T-helper 2 cell (primary cell): ENCODE results near the gene SCN8A.
"Not testable (repeated sequence)": the region's sequence is repeated elsewhere in the genome, so short reads cannot be mapped to it uniquely, and the experiment has no call there.

Experiments
- DNase-seq, 5 experiments: peaks; one replicate each; pipeline versions ENCODE4 v3.0.0 to v3.0.0-alpha.2; 2012 to 2022

Gene SCN8A

DNA sequence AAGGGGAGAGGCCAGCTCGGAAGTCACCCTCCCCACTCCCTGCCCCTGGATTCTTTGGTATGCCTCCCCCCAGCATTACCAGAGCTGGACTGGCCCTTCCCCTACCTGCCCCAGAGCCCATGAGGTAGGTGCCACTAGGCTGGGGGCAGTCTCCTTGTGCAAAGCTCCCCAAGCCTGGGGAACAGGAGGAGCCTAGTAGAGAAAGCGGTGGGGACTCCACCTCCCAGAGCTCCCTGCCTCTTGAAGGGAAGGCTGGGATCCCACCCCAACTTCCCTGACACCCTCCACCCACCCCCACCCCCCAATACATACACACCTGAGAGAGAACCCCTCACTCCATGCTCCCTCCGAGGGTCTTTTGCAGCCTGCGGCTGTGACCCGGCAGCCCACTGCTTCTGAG lies 227.1 kb downstream of the SCN8A start:
- DNase-seq = no peak

DNA sequence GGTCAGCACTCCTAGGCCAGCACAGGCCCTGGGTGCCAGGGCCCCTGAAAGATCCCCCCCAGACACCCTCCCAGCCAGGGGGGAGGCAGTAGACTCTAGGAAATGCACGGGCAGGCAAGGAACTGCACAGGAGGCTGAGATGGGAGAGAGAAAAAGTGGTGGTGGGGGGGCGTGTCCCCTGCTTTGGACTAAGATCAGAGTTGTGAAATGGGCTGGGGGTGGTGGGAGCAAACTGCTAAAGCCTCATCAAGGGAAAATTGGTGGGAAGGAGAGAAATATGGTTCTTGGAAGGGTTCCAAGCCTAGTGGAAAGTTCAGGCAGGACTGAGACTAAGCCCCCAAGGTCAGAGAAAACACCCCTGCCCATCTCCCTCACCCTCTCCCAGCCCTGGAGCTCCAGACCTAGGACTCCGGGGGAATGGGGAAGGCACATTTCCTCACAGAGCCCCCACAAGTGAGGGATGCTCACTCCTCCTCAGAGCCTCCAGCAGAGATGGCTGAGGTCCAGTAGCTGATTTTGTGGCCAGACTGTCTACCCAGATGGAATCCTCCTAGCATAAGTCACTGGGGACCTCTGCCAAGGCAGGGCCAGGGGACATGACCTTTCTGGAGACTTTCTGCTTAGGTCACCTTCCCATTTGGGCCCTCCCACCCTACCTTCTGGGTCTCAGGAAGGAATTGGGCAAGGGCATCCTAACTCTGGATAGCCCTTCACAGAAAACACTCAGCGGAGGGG lies 227.7 kb downstream of the SCN8A start:
- no peak for DNase-seq

DNA sequence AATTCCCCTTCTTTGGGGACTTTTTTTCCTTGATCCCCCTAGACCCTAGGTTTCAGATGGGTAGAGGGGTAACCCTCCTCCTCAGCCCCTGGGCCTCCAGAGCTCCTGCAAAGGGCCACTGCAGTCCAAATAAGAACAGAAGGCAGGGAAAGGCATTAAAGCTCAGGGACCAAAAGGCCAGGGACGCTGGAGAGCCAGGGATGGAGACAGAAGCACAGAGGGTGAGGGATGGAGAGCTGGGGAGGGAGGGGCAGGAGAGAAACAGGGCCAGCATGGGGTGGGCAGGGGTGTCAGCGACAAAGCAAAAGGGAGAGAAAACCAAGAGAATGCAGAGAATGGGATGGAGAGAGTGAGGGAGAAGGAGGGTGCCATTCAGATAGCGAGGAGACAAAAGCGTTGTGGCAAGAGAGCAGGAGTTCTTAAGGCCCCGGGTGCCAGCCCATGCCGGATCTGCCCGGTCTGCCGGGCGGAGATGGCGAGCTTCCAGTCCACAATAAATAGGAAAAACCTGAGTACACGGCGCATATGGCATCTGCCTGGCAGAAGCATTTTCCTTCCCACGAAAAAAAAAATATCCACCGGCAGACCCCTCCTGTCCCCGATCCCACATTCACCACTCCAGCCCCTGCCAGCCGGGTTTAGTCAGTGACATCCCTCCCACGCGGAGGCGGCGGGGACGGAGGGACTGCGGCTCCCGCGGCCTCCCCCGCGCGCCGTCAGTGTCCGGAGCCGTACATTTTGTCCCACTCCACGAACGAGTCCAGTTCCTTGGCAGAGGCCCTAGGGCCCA lies 228.9 kb downstream of the SCN8A start:
- no peak for DNase-seq

DNA sequence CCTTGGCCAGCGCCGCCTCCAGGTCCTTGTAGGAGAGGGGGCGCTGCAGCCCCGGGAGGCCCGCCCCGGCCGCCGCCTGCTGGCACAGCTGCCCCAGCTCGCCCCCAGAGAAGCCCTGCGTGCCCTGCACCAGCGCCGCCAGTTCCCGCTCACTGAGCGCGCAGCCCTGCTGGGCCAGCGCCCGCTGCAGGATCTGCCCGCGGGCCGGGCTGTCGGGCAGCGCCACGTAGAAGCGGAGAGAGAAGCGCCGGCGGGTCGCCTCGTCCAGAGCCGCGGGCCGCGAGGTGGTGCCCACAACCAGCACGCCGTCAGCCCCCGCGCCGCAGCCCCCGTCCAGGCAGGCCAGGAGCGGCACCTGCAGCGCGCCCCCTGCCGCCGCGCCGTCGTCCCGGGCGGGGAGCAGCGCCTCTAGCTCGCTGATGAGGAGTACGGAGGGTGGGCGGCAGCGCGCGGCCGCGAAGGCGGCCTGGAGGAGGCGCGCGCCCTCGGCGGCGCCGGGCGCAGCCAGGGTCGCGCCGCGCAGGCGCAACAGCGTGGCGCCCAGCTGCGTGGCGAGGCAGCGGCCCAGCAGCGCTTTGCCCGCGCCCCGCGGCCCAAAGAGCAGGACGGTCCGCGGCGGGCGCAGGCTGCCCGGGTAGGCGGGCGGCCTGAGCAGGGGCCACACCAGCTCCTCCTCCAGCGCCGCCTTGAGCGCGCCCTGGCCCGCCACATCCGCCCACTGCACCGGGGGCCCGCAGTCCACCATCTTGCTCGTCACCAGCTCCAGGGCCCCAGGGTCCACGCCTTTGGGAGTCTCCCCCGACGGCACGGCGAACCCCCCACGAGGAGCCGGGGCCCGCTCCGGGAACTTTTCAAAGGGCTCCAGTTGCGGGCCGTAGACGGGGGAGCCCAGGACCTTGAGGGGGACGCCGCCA lies 229.8 kb downstream of the SCN8A start:
- peak; percentile 46 to 77 (median 71) for DNase-seq

- peak in 1 of 5 experiments; percentile 11 for DNase-seq
Observed at GRCh38 chr12:51821440-51822260, 230.6 kb downstream of the SCN8A start.

GRCh38 chr12:51822261-51822616 lies 231.2 kb downstream of the SCN8A start:
- no peak for DNase-seq

DNA sequence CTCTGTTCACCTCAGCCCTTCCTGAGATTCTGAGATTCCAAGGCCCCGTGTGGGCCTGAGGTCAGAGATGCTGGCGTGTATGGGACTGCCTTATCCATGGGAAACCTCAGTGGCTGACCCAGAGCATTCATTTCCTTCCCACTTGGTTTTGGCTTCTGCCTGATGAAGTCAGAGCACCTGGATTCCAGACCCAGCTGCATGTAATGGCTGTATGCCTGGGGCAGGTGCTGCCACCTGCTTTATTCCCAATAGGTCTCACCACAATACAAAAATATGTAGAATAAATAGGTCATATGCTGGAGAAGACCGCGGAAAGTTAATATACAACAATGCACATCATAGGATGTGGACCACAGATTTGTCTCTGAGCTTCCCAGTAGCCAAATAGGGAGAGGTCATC lies 231.9 kb downstream of the SCN8A start:
- DNase-seq = no peak

- peak in 1 of 5 experiments; percentile 38 for DNase-seq
Observed at GRCh38 chr12:51823875-51824565, 233.0 kb downstream of the SCN8A start.

DNA sequence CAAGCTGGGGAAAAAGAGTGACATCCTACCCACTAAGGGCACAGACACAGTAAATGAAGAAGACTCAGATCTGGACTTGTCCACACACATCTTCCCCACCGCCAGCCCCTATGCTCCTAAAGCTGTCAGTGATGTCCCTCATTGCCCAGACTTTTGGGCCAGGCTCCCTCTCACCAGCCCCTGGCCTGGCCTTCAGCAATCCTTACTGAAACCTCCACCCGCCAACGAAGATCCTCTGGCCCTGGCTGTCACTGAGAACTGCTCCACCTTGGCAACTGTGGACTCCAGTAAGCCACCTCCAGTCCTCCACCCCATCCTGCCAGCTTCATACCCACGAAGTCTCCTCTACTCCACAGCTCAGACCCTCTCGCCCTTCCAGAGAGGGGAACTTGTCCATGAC lies 234.2 kb downstream of the SCN8A start:
- DNase-seq = no peak

- no peak for DNase-seq
Observed at GRCh38 chr12:51826881-51827280, 235.8 kb downstream of the SCN8A start.

DNA sequence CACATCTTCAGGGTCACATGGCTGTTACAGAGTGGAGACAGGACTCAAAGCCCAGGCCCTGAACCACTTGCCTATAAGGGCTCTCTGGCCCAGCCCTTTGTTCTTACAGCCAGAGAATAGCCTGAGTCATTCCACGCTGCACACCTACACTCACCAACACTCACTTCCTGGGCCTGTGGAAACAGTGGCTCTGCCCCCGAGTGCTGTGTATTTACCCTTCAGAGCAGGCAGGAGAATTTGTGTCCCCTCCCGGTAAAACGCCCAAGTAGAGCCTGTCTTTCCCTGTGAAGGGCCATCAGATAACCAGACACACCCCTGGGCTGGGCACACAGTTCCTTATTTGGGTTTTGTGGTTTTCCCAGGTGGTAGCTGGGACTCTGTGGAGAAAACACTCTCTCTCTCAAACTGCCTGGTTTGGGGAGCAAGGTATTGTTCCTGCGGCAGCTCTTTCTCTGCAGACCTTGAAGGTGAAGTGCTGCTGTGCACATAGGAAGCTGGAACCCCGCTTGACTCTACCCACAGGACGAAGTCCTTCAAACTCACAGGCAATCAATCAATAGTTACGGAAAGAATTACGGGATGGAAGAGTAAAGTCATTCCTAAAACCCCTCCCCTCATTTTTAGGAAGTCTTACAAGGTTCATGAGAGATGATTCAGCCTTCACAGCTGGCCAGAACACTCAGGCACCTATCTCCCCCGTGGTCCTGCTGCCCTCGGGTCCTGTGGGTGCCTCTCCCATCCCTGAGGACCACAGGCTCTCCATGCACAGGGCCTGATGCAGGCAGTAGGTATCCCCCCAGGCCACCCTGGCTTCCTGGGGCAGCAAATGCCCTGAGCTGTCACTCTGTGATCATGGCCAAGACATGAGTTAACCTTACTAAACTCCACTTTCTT lies 237.1 kb downstream of the SCN8A start:
- DNase-seq = peak in 2 of 5 experiments; percentile 39 to 49

DNA sequence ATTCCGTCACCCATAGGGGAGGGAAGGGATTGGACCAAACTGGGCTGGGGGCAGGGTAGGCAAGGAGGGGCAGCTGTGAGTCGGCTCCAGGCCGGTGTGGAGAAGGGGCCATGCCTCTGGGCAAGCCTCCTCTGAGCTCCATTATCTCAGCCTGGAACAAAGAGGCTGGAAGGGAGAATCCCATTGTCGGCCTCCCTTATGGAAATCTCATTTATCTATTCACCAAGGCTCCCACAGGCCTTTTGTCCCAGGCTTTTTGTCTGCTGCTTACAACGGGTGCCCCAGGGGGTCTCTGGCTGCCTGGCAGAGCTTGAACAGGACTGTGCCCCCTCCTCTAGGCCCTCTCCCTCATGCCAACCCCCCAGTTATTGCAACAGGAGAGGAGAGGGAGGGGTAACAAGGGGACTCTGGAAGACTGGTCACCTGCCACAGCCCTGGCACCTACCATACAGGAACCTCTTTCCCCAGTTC lies 238.0 kb downstream of the SCN8A start:
- DNase-seq = no peak

- no peak for DNase-seq
Observed at GRCh38 chr12:51829641-51830040, 238.6 kb downstream of the SCN8A start.

DNA sequence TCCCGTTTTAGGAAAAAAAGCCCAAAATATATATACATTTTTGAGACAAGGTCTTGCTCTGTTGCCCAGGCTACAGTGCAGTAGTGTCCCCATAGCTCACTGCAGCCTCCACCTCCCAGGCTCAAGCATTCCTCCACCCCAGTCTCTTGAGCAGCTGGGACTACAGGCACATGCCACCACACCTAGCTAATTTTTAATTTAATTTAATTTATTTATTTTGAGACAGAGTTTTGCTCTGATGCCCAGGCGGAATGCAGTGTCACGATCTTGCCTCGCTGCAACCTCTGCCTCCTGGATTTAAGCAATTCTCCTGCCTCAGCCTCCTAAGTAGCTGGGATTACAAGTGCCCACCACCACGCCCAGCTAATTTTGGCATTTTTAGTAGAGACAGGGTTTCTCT lies 240.8 kb downstream of the SCN8A start:
- DNase-seq = not testable (repeated sequence)

GRCh38 chr12:51832354-51833107 lies 241.5 kb downstream of the SCN8A start:
- no peak for DNase-seq

DNA sequence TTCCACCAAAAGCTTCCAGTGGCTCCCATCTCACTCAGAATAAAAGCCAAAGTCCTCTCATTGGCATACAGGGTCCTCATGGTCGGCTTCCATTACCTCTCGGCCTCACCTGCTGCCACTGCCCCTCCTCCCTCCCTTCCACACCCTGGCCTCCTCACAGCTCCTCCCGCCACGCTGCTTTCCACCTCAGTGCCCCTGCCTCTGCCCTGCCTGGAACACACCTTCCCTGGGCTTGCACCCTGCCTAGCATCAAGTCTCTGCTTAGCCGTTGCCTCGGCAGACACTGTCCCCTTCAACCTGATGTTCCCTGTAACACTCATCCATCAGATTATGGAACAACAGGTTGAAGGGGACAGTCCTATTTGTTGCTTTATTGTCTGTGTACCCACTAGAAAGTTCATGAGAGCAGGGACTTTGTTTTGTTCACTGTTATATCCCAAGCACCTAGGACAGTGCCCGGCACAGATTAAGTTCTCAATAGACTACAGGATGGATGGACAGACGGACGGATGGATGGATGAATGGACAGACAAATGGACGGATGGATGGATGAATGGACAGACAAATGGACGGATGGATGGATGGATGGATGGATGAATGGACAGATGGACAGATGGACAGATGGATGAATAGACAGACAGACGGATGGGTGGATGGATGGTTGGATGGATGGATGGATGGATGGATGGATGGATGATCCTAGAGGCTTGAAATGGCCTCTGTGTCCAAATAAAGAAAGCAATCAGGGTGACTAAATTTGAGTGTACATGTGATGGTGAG lies 242.6 kb downstream of the SCN8A start:
- DNase-seq = no peak

GRCh38 chr12:51834411-51834810 lies 243.4 kb downstream of the SCN8A start:
- DNase-seq = no peak

GRCh38 chr12:51836041-51836826 lies 245.2 kb downstream of the SCN8A start:
- DNase-seq = no peak
